Measurements from ENCODE around the gene EXD2. TPM values are rescaled to one million over a fixed set of nuclear protein-coding genes. Genes with fewer than 3 reads are reported as not detected.
A peak's percentile ranks its signal among the peaks of the same experiment; 100 is the strongest.

Gene EXD2
- total and polyA plus RNA-seq, 5 donors, result 12.0 to 22.1 (median 18.8) TPM

DNA sequence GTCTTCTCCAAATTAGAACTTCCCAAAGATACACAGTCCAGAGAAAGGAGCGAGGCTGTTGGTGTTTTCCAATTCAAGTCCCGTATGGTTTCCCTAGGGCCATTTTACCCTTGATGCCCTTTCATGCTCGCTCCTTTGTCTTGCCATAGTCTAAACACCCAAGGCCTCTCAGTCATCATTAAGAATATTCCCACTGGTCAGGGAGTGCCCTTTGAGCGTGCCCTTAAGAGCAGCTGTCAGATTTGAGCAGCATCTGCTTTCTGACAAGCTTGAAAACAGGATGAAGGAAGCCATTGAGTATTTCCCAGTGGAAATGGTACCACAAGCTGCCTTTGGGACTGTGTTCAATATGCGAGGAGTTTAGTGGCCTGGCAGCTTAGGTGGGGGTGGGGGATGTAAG is 58.3 kb downstream of the EXD2 start:
- H3K27ac ChIP-seq (ENCODE audit: low read length), result no peak overlapping the region
- H3K4me1 ChIP-seq (ENCODE audit: control insufficient read depth, insufficient read depth, low read length), result no peaks in the 10 kb centered on the region
- intact Hi-C loops (cut with DNase I), result loop anchor here in 3 of 4 donors (10.0 kb wide), 3 partner anchors 95 to 205 kb away; no protein-coding TSS in a partner anchor
- ATAC-seq (no peak), DNase-seq (no peak)
- WGBS, result 86% methylated on average over 5 of the region's 5 CpGs
- no peaks in the 10 kb centered on the region for H3K27me3 ChIP-seq (ENCODE audit: control insufficient read depth, insufficient read depth)
- no peaks in the 10 kb centered on the region for H3K9me3 ChIP-seq (ENCODE audit: control insufficient read depth, low read length)
- no peak overlapping the region for H3K4me3 ChIP-seq (ENCODE audit: low read length)

DNA sequence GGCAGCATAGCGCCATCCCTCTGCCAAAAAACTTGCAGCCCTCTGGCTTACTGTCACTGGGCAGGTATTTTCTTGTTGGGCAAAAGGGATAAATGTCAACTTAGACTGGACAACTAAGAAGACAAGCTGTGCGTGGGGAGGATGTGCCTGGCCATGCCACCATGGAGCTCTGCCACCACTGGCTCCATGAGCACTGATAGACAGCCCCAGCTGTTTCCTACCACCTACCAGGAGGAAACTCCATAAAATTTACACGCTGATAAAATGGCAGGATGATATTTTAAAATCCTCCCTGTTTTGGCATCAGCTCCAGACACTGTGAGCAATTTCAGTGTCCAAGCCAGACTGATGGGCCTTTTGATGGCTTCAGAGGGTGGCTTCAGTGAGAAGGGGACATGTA is 61.6 kb downstream of the EXD2 start:
- ATAC-seq (no peak), DNase-seq (no peak)
- Histone ChIP-seq H3K27ac (ENCODE audit: low read length) (no peak overlapping the region), H3K4me3 (ENCODE audit: low read length) (no peak overlapping the region), H3K4me1 (ENCODE audit: control insufficient read depth, insufficient read depth, low read length) (no peaks in the 10 kb centered on the region), H3K9me3 (ENCODE audit: control insufficient read depth, low read length) (no peaks in the 10 kb centered on the region), H3K27me3 (ENCODE audit: control insufficient read depth, insufficient read depth) (no peaks in the 10 kb centered on the region)
- 68% methylated on average over 3 of the region's 3 CpGs for WGBS
- intact Hi-C loops (cut with DNase I), result no loop called here

DNA sequence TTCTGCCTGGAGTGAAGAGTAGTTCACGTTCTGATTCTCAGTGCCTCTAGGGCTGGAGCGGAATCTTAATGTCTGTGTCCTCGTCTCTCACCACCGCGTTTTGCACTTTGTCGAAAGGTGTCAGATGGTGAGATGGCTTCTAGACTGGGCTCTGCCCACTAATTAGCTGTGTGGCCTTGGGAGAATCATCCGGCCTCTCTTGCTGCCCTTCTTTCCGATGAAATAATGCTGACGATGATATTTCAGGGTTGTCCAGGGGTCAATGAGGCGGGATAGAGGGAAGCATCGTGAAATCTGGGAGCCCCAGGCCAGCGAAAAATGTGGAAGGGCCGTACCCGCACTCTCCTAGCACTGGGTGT is 67.8 kb downstream of the EXD2 start:
- H3K4me3 ChIP-seq (ENCODE audit: low read length), result peak overlapping the region; percentile 51
- intact Hi-C loops (cut with DNase I), result loop anchor here in 1 of 4 donors (5.0 kb wide), 1 partner anchor 88 kb away; no protein-coding TSS in a partner anchor
- H3K27ac ChIP-seq (ENCODE audit: low read length), result no peak overlapping the region
- H3K9me3 ChIP-seq (ENCODE audit: control insufficient read depth, low read length), result no peaks in the 10 kb centered on the region
- peaks cover 7% of the 10 kb centered on the region for H3K4me1 ChIP-seq (ENCODE audit: control insufficient read depth, insufficient read depth, low read length)
- H3K27me3 ChIP-seq (ENCODE audit: control insufficient read depth, insufficient read depth), result no peaks in the 10 kb centered on the region
- DNase-seq (no peak), ATAC-seq (no peak)
- WGBS, result 23% methylated on average over 14 of the region's 14 CpGs

DNA sequence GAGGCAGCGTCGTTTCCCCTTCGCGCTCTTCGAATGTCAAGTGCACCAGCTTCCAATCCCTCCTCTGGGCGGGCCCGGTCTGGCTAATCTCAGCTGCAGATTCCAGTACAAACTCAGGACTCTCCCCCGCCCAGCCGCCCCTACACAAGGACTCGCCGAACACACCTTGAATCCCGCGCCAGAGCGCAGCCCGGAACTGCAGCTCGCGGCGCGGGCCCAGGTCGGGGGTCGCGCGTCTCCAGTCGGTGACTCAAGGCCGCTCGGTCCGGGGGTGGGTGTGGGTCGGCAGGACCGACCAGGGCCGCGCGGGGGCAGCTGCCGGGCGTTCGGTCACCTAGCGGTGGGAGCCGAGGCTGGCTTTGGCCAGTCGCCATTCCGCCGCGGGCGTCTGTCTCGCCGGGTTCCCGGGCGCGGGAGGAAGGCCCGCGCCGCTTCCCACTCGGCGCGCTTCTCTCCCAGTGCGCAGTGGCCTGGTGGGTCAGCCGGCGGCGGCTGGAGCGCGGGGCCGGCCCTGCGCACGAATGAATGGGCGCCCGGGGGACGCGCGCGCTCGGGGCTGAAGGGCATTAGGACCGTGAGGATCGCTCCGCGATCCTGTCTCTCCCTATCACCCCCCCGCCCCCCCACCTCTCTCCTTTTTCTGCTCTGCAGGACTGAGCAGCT is 68.4 kb downstream of the EXD2 start, which contains the start of gene GALNT16:
GALNT16 (plus strand) TSS at position 632 of the 663 bp plus-strand sequence. CDS start 133 bp downstream, outside the sequence.
- ATAC-seq (peak; percentile 24 to 28), DNase-seq (peak; percentile 53 to 79 (median 78))
- Histone ChIP-seq H3K4me1 (ENCODE audit: control insufficient read depth, insufficient read depth, low read length) (peaks cover 7% of the 10 kb centered on the region), H3K27me3 (ENCODE audit: control insufficient read depth, insufficient read depth) (no peaks in the 10 kb centered on the region), H3K9me3 (ENCODE audit: control insufficient read depth, low read length) (no peaks in the 10 kb centered on the region), H3K4me3 (ENCODE audit: low read length) (peak within 1 kb of the TSS; percentile 51), H3K27ac (ENCODE audit: low read length) (no peak within 1 kb of the TSS)
- intact Hi-C loops (cut with DNase I), result loop anchor here in 1 of 4 donors (5.0 kb wide), 1 partner anchor 88 kb away; no protein-coding TSS in a partner anchor
- under 1% methylated on average over 73 of the region's 74 CpGs for WGBS

DNA sequence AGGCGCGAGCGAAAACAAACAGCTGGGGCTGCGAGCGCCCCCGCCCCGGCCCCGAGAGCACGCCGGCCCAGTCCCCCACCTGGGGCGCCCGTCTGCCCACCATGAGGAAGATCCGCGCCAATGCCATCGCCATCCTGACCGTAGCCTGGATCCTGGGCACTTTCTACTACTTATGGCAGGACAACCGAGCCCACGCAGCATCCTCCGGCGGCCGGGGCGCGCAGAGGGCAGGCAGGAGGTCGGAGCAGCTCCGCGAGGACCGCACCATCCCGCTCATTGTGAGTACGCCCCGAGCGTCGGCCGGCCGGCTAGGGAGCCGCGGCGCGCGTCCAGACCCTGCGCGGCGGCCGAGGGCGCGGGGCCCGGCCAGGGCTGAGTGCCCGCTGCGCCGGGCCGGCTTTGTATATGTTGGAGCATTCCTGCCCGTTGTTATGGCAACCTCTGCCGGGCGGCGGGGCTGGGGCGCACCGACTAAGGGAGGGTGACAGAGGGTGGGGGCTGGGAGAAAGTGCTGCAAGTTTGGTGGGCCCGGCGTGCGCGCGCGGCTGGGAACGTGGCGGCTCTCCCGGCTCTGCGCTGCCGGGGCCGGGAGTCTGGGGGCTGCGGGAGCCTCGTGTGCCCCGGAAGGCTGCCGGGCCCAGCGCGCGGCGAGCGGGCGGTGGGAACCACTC is 69.0 kb downstream of the EXD2 start:
- Histone ChIP-seq H3K27me3 (ENCODE audit: control insufficient read depth, insufficient read depth) (no peaks in the 10 kb centered on the region), H3K9me3 (ENCODE audit: control insufficient read depth, low read length) (no peaks in the 10 kb centered on the region), H3K4me3 (ENCODE audit: low read length) (peak overlapping the region; percentile 51), H3K27ac (ENCODE audit: low read length) (no peak overlapping the region), H3K4me1 (ENCODE audit: control insufficient read depth, insufficient read depth, low read length) (peaks cover 7% of the 10 kb centered on the region)
- intact Hi-C loops (cut with DNase I), result no loop called here
- DNase-seq (peak; percentile 36 to 77 (median 70)), ATAC-seq (peak in 1 of 2 donors; percentile 5)
- 1% methylated on average over 78 of the region's 78 CpGs for WGBS

DNA sequence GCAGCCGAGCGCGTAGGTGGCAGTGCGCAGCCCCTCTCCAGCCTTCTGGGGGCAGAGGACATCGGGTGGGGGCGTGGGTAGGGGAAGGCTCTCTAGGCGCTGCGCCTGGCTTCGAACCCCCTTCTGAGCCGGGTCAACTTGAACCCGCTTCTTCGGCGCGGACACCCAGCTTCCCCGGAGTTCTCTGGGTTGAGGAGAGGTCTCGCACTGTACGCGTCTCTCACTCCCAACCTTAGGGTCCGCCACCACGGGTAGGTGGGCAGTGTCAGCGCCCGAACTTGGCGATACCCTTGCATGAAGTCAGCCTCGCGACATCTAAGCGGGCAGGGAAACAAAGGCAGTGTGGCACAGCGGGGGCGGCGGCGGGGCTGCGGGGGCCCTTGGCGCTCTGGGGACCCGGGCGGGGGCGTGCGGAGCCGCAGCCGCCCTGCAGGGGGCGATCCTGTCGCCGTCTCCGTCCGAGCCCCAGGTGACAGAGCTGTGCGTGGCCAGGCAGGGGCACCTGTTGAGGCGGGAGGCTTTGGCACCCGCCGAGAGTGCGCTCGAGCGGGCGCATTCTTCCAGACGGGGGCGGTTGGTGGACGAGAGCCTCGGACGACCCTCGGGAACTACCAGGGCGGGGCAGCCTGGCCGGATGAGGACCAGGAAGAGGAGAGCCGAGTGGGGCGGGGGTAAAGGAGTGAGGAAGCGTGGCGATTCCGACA is 69.7 kb downstream of the EXD2 start:
- intact Hi-C loops (cut with DNase I), result no loop called here
- Histone ChIP-seq H3K9me3 (ENCODE audit: control insufficient read depth, low read length) (no peaks in the 10 kb centered on the region), H3K27ac (ENCODE audit: low read length) (no peak overlapping the region), H3K27me3 (ENCODE audit: control insufficient read depth, insufficient read depth) (no peaks in the 10 kb centered on the region), H3K4me1 (ENCODE audit: control insufficient read depth, insufficient read depth, low read length) (peaks cover 7% of the 10 kb centered on the region), H3K4me3 (ENCODE audit: low read length) (peak overlapping the region; percentile 51)
- WGBS, result under 1% methylated on average over 64 of the region's 64 CpGs
- DNase-seq (peak; percentile 40 to 76 (median 69)), ATAC-seq (peak; percentile 55 to 65)

DNA sequence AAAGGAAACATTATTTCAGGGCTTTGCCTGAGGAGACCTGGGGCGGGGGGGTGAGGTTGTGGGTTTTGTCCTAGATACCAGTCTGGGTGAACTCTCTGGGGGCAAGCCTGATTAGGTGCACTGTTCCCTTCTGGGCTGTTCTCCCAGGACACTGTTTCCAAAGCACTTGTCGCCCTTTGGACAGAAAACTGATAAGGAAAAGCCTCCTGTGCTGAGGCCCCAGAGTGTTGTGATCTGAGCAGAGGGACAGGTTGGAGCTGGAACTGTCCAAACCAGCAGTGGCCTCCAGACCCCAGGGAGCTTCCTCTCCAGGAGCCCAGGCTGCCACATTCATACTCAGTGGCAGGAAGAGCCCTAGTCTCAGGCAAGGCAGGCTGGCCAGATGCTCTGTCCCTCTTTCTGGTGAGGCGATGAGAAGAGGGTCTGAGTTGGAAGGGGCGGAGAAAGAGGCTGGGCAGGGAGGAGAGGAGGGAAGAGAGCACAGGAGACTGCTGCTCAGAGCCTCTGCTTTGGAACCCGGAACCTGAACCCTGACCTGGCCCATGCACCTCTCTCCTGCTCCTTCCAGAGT is 70.5 kb downstream of the EXD2 start:
- DNase-seq (peak; percentile 45 to 72 (median 52)), ATAC-seq (peak; percentile 45 to 48)
- Histone ChIP-seq H3K27me3 (ENCODE audit: control insufficient read depth, insufficient read depth) (no peaks in the 10 kb centered on the region), H3K27ac (ENCODE audit: low read length) (peak overlapping the region; percentile 29), H3K9me3 (ENCODE audit: control insufficient read depth, low read length) (no peaks in the 10 kb centered on the region), H3K4me3 (ENCODE audit: low read length) (peak overlapping the region; percentile 51), H3K4me1 (ENCODE audit: control insufficient read depth, insufficient read depth, low read length) (peaks cover 7% of the 10 kb centered on the region)
- WGBS, result 32% methylated on average over 5 of the region's 5 CpGs
- intact Hi-C loops (cut with DNase I), result no loop called here

DNA sequence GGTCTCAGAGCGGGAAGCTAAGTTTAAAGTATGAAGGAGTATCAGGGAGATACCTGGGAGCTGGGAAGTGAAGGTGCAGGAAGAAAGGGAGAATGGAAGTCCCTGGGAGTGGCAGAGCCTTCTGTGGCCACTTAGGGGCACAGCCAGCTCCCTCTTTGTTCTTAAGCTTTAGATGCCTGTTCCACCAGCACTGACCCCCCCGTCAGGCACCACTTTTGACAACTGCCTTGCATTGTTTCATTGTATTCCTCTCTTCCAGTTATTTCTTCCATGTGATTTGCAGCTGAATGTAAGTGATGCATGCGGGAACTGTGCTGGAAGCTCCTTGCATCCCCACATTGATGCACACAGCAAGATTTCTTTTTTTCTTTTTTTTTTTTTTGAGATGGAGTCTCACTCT is 71.2 kb downstream of the EXD2 start:
- 74% methylated on average over 3 of the region's 3 CpGs for WGBS
- intact Hi-C loops (cut with DNase I), result no loop called here

DNA sequence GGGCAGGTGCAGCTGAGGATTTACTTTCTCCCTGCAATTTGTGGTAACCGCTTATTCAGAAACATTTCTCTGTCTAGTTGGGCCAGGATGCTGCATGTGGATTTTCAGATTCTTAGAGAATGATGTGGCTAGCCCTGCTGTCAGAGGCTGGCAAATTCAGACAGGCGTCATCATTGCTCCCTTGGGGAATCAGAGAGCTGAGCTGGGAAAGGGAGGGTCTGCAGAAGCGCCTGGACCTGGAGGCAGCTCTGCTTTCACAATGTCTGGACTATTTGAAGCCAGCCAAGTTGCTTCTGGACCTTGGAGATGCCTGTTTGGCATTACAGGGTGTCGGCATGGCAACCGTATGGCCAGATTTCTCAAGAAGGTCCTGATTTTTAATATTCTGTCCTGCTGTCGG is 72.1 kb downstream of the EXD2 start:
- 54% methylated on average over 6 of the region's 6 CpGs for WGBS
- no peaks in the 10 kb centered on the region for H3K27me3 ChIP-seq (ENCODE audit: control insufficient read depth, insufficient read depth)
- peaks cover 12% of the 10 kb centered on the region for H3K4me1 ChIP-seq (ENCODE audit: control insufficient read depth, insufficient read depth, low read length)
- peak; percentile 85 to 89 (median 85) for DNase-seq
- no peaks in the 10 kb centered on the region for H3K9me3 ChIP-seq (ENCODE audit: control insufficient read depth, low read length)
- H3K4me3 ChIP-seq (ENCODE audit: low read length), result no peak overlapping the region
- H3K27ac ChIP-seq (ENCODE audit: low read length), result peak overlapping the region; percentile 10
- peak; percentile 66 to 69 for ATAC-seq
- intact Hi-C loops (cut with DNase I), result no loop called here

More for the DNA sequence above, 71.2 kb downstream of the EXD2 start:
- Histone ChIP-seq H3K27ac (ENCODE audit: low read length) (no peak overlapping the region), H3K4me3 (ENCODE audit: low read length) (no peak overlapping the region), H3K27me3 (ENCODE audit: control insufficient read depth, insufficient read depth) (no peaks in the 10 kb centered on the region), H3K9me3 (ENCODE audit: control insufficient read depth, low read length) (no peaks in the 10 kb centered on the region), H3K4me1 (ENCODE audit: control insufficient read depth, insufficient read depth, low read length) (peaks cover 10% of the 10 kb centered on the region)
- ATAC-seq (no peak), DNase-seq (no peak)

DNA sequence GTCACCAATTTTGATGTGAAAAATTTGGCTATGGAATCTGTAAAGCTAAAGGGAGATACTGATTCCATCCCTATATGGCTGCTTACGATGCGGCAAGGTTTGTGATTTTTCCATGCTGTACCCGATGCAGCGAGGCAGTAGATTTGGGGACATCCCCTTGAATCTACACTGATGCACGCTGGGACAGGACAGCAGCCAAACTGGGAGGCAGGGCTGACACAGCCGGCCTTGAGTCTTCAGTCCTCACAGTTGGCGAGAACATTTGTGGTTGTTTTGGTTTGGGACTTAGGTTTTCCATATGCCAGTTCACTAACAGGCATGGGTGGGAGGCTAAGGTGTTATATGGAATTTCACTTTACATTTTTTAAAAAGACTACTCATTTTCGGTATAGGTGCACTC is 72.5 kb downstream of the EXD2 start:
- intact Hi-C loops (cut with DNase I), result no loop called here
- peak overlapping the region; percentile 61 for H3K27ac ChIP-seq (ENCODE audit: low read length)

More for the DNA sequence above, 72.5 kb downstream of the EXD2 start:
- H3K27me3 ChIP-seq (ENCODE audit: control insufficient read depth, insufficient read depth), result no peaks in the 10 kb centered on the region
- 51% methylated on average over 8 of the region's 8 CpGs for WGBS
- no peaks in the 10 kb centered on the region for H3K9me3 ChIP-seq (ENCODE audit: control insufficient read depth, low read length)
- DNase-seq (peak; percentile 63 to 84 (median 72)), ATAC-seq (peak; percentile 29 to 36)
- H3K4me1 ChIP-seq (ENCODE audit: control insufficient read depth, insufficient read depth, low read length), result peaks cover 12% of the 10 kb centered on the region
- H3K4me3 ChIP-seq (ENCODE audit: low read length), result no peak overlapping the region
